ENCODE results near the gene FAM107B.
"Not testable (repeated sequence)": the region's sequence is repeated elsewhere in the genome, so short reads cannot be mapped to it uniquely, and the experiment has no call there.

Gene FAM107B

DNA sequence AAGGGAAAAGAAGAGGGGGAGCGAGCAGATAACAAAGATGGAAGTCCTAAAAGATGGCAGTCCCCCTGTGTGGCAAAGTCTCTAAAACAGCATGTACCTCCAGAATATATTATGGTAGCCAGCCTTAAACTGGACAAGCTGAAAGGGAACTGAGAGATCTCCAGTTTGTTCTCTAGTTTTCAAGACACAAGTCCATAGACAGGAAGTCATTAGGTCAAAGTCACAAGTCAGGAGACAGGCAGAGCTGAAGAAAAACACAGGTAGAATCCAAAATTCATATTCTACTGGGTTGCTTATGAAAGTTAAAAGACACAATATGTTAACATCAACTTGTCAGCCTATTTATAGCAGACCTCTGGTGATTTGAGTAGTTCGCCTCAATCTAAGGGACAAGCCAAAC, 38.7 kb downstream of the FAM107B start:
- no peak for DNase-seq (ENCODE audit: low read depth)

DNA sequence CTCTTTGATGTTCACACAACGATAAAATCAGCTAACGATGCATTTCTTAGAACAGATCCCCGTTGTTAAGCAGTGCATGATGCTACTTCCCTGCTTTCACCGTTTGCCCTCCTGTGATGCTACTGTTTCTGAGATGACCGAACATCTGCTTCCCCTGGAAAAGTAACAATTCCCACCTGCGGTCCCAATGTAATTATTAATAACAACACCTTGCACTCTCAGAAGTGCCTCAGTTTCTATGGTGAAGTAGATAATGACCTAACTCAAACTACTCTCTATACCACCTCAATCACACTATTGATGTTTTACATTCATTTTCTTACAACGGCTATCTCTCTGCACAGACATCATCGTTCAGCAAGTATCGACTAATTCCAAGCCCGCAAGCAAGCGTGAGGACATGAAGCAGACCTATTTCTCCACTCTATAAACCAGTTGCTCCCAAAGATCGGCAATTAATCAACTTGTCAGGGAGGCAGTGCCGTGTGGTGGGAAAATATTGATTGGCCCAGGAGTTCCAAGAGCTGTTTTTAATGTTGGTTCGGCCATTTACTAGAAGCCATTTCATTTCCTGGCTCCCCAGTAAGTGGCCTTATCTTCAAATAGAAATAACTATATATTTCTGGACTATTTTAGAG, 42.7 kb downstream of the FAM107B start:
- DNase-seq (ENCODE audit: low read depth): no peak

DNA sequence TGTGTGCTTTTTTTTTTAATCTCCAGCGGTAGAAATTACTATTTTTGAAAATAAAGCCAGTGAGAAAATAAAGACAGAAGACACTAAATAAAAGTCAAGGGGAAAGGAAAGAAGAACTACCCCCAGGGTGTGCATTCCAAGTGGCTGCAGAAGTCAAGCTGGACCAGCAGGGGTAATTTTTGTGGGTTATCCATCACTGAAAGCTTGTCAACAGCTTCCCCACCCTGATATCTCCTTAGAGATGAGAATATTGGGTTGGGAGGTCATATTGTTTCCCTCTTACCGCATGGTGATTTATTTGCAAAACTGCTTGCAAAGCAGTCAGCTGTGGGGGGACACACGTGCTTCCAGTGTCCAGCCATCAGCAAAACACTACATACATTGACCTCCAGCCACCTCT, 46.4 kb downstream of the FAM107B start:
- no peak for DNase-seq (ENCODE audit: low read depth)

DNA sequence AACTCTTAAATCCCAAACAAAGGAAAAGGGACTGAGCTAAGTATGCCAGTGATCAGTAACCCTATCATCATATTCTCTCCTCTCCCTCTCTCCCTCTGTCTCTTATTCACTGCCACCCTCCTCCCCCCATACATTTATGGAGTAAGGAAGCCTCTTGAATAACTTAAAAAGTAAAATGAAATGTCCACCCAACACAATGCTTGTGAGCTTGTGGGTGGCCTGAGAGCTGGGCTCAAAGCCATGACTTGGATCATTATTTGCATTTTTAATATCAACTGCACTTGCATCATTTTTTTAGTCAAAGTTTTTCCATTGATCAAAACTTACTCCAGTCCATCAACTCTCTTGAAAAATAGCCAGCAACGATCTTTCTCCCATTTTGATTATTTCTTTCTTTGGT, 46.8 kb downstream of the FAM107B start:
- no peak for DNase-seq (ENCODE audit: low read depth)

GRCh38 chr10:14727465-14727864, 47.2 kb downstream of the FAM107B start:
- no peak for DNase-seq (ENCODE audit: low read depth)

DNA sequence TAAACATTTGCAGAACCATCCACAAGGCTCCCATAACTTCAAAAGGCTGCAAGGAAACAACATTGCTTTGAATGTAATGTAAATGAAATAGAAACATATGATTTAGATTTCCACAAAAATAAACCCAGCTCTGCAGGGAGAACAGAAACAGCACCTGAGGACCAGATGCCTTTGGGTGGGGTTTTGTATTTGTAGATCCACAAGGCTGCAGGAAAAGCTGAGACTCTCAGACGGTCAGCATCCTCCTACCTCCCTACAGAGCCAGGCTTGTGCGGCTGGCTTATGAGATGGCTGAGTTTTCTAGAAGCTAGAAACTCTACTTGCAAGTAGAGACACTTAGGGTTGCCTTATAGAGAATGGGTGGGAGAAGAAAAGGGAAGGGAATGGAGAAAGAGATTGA, 49.8 kb downstream of the FAM107B start:
- DNase-seq (ENCODE audit: low read depth): no peak

DNA sequence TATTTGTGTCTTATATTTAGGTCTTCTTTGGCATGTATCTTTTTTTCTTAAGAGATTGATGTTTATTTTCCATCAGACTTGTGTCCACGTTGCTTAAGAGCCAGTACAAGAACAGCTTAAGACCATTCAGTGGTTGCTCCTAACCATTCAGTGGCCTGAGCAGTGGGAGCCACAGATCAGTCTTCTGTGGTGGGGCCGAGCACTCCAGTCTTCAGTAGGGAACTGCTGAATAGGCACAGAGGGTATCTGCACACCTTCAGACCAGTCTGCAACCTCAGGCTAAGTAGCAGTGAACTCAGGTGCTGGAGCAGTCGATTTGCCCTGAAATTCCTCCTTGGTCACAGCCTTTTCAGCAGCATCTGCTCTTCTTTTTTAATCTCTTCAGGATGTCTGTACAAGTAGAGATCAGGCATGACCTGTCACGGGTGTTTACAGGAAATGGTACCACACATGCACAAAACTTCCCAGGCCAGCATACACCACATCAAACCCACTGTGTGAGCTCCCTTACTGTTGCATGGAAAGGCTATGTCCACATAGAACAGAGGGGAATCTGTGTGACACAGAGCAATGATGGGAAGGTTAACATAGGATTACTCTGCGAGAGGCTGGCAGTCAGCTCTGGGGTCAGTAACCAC, 51.5 kb downstream of the FAM107B start:
- no peak for DNase-seq (ENCODE audit: low read depth)

DNA sequence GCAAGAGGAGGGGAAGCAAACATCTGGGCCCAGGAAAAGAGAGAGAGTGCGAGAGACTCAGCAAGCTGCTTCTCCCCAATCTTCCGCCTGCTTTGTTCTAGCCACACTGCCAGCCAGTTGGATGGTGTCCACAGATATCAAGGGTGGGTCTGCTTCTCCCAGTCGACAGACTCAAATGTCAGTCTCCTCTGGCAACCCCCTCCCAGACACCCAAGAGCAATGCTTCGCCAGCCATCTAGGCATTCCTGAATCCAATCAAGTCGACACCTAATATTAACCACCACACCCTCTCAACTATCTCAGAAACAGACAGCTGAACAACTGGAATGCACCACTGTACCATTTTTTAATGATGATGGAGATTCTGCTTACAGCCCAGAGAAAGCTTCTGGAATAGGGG, 57.1 kb downstream of the FAM107B start:
- no peak for DNase-seq (ENCODE audit: low read depth)

- no peak for DNase-seq (ENCODE audit: low read depth)
Observed at GRCh38 chr10:14712991-14713424, 61.7 kb downstream of the FAM107B start.

DNA sequence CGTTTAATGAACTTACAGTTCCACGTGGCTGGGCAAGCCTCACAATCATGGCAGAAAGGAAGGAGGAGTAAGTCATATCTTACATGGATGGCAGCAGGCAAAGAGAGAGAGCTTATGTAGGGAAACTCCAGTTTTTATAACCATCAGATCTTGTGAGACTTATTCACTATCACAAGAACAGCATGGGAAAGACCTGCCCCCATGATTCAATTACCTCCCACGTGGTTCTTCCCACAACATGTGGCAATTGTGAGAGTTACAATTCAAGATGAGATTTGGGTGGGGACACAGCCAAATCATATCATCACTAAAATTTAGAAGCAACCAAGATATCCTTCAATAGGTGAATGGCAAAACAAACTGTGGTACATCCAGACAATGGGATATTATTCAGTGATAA, 65.4 kb downstream of the FAM107B start:
- DNase-seq (ENCODE audit: low read depth): not testable (repeated sequence)

DNA sequence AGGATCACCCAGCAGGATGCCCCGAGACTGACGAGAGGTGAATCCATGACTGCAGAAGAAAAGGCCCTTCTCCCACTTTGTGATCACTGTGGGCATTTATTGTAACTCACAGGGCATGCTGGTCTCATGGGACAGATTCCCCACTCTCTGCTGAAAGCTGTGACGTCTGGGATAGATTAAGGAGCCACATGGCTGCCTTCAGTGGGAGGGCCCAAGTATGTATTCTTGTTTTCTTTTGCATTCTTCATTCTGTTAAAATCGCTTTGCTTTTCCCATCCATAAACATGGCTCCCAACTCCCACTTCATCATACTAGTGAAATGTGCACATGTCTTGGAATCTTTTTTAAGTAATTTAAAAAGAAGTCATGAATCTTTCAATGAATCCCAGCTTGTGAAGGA, 67.2 kb downstream of the FAM107B start:
- DNase-seq (ENCODE audit: low read depth): no peak

DNA sequence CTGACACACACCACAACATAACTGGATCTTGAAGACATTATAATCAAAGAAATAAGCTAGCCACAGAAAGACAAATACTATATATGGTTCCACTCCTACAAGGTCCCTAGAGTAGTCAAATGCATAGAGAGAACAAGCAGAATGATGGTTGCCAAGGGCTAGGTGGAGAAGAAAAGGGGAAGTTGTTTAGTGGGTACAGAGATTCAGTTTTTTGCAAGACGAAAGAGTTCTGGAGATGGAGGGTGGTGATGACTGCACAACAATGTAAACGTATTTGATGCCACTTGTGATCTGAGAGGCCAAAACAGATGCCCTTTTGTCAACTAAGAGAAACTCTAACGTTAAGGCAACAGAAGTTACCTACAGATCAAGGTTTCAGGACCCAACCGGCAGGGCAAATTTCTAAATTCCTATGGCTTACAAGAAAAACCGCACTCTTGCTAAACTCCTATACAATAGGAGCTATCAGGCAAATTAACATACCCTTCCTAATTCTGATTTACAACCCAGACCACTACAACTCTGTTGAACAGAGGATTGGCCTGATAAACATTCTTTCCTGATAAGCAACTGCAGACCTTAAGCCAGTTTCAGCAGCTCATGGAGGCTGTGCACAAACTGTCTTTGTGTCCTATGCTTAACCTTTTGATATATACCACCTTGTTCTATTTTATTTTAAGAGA, 69.0 kb downstream of the FAM107B start:
- no peak for DNase-seq (ENCODE audit: low read depth)

DNA sequence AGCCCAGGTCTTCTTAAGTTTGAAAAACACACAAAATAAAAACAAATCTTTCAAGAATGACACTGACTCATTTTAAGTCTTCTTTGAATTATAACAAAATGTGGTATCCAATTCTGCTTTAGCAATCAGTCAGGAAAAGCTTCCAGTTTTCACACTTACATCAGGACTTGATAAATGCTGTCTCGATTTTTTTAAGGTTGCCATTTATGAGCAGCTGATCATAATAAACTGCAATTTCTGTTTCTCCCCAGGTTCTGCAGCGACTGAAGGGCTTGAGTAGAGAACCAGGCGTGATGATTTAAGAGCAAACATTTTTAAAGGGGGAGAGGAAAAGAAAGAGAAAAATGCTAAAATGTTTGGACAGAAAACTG, 71.1 kb downstream of the FAM107B start:
- no peak for DNase-seq (ENCODE audit: low read depth)

DNA sequence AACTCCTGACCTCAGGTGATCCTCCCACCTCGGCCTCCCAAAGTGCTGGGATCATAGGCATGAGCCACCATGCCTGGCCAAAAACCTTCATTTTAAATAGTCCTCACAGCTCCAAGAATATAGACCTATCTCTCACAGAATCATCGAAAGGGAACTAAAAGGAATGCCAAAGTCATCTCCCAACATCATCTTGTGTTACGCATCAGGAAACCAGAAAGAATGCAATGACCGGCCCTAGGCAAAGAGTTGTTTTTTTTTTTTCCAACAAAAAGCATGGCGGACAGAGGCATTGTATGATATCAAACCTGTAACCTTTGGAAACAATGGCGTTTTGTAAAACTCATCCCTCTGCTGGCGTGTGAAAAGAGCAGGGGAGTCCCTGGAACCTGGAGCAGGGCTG, 73.2 kb downstream of the FAM107B start:
- DNase-seq (ENCODE audit: low read depth): no peak

GRCh38 chr10:14700546-14700945, 74.2 kb downstream of the FAM107B start:
- DNase-seq (ENCODE audit: low read depth): no peak

DNA sequence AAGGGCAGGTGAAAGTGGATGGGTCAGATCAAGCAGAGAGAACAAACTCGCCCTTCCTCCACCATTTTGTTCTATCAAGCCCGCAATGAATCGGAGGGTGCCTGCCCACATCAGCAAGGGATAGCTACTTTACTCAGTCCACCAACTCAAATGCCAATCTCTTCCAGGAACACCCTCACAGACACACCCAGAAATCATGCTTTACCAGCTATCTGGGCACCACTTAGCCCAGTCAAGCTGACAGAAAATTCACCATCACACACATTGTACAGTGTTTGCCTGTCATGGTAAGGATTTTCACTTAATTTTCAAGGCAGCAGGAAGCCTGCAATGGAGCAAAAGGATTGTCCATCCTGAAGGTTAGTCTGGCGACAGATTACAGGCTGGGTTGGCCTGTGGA, 75.2 kb downstream of the FAM107B start:
- DNase-seq (ENCODE audit: low read depth): no peak

- DNase-seq (ENCODE audit: low read depth): no peak
Observed at GRCh38 chr10:14698829-14699170, 75.9 kb downstream of the FAM107B start.

- no peak for DNase-seq (ENCODE audit: low read depth)
Observed at GRCh38 chr10:14698111-14698828, 76.4 kb downstream of the FAM107B start.

DNA sequence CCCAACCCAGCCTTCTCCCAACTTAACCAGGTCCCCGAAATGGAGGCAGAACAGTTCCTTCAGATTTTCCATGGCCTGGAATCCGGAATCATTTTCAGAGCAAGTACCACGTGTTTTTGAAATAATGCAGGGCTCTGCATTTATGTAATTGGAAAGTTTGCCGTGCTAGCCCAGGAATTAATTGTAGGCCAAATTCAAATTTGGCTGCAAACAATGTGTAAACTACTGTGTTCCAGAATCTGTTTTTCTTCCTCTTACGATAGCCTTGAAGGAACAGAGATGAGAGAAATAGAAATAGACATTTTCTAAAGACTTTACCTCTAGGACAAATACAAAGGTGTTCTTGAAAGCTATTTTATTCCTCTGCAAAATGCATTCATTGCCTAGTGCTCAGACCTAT, 77.4 kb downstream of the FAM107B start:
- DNase-seq (ENCODE audit: low read depth): no peak

DNA sequence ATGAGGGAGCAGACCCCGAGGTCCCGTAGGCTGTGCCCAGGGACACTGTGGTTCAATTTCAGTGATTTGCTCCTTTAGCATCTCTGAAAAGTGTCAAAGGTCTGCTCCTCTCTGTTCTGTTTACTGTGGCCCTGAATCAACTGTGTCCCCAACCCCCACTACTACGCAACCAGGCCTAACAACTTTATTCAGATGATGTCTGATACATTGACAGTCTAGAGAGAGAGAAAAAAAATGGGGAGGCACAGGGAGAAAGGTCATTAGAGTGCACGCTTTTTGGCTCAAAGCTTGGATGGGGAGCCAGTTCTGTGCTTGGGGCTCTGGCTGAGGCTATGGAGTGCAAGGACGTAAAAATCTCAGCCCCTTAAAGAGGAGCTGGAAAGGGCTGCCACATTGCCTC, 77.9 kb downstream of the FAM107B start:
- DNase-seq (ENCODE audit: low read depth): no peak

DNA sequence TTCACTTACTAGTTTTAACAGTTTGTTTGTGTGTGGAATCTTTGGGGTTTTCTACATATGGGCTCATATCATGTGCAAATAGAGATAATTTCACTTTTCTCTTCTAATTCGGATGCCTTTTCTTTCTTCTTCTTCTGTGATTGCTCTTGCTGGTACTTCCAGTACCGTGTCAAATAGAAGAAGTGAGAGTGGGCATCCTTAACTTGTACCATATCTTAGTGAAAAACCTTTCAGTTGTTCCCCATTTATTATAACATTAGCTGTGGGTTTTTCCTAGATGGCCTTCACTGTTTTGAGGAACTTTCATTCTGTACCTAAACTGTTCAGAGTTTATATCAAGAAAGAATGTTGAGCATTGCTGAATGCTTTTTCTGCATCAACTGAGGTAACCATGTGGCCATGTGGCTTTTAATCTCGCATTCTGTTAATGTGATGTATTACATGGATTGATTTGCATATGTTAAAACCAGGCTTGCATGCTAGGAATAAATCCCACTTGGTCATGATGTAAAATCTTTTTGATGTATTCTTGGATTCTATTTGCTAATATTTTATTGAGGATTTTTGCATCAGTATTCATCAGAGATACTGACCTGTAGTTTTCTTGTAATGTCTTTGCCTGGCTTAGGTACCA, 78.7 kb downstream of the FAM107B start:
- DNase-seq (ENCODE audit: low read depth): no peak

- no peak for DNase-seq (ENCODE audit: low read depth)
Observed at GRCh38 chr10:14693891-14694290, 80.8 kb downstream of the FAM107B start.

Measured in stimulated activated CD8-positive, alpha-beta memory T cell treated with anti-CD3 and anti-CD28 coated beads, Interleukin-15, amount 100 ng/mL, for 1 hour (primary cell).